Measurements from ENCODE around the gene GABPB2. TPM values are rescaled to one million over a fixed set of nuclear protein-coding genes. Genes with fewer than 3 reads are reported as not detected.
"Not testable (repeated sequence)": the region's sequence is repeated elsewhere in the genome, so short reads cannot be mapped to it uniquely, and the experiment has no call there.

GABPB2 gene
- polyA plus RNA-seq, 3 donors from 2014 or later = 5.1 to 14.2 (median 5.7) TPM

GRCh38 chr1:151065089-151065645 is 5.4 kb upstream of the GABPB2 start:
- Mint-ChIP-seq H3K9me3 (no peaks in the 10 kb centered on the region), H3K4me3 (no peak overlapping the region), H3K36me3 (peaks cover 0 to 4% (median 0%) of the 10 kb centered on the region in 3 donors), H3K4me1 (peaks cover 15 to 23% of the 10 kb centered on the region in 2 donors), H3K27me3 (ENCODE audit: low read depth in 3 of 3) (peaks cover 0 to 7% (median 0%) of the 10 kb centered on the region in 3 donors), H3K27ac (peak overlapping the region in 1 of 6 donors; percentile 17)
- DNase-seq = no peak

GRCh38 chr1:151067185-151067584 is 3.4 kb upstream of the GABPB2 start:
- peaks cover 21 to 23% of the 10 kb centered on the region in 2 donors for H3K4me1 Mint-ChIP-seq
- H3K27me3 Mint-ChIP-seq (ENCODE audit: low read depth in 3 of 3) = peaks cover 5 to 18% (median 11%) of the 10 kb centered on the region in 3 donors
- DNase-seq = no peak
- H3K27ac Mint-ChIP-seq = peak overlapping the region in 1 of 6 donors; percentile 36
- peaks cover 0 to 4% (median 0%) of the 10 kb centered on the region in 3 donors for H3K36me3 Mint-ChIP-seq
- H3K4me3 Mint-ChIP-seq = no peak overlapping the region
- H3K9me3 Mint-ChIP-seq = no peaks in the 10 kb centered on the region

GRCh38 chr1:151069103-151069486 is 1.5 kb upstream of the GABPB2 start:
- peaks cover 25 to 30% of the 10 kb centered on the region in 2 donors for H3K4me1 Mint-ChIP-seq
- H3K27ac Mint-ChIP-seq = peak overlapping the region; percentile 70 to 100 (median 93)
- H3K36me3 Mint-ChIP-seq = peaks cover 0 to 11% (median 2%) of the 10 kb centered on the region in 3 donors
- no peak for DNase-seq
- no peaks in the 10 kb centered on the region for H3K9me3 Mint-ChIP-seq
- peaks cover 5 to 18% (median 11%) of the 10 kb centered on the region in 3 donors for H3K27me3 Mint-ChIP-seq (ENCODE audit: low read depth in 3 of 3)
- peak overlapping the region; percentile 98 to 99 (median 99) for H3K4me3 Mint-ChIP-seq

- Mint-ChIP-seq H3K9me3 (no peaks in the 10 kb centered on the region), H3K27me3 (ENCODE audit: low read depth in 3 of 3) (peaks cover 5 to 18% (median 11%) of the 10 kb centered on the region in 3 donors), H3K36me3 (peaks cover 0 to 7% (median 2%) of the 10 kb centered on the region in 3 donors), H3K4me1 (peaks cover 25 to 30% of the 10 kb centered on the region in 2 donors), H3K4me3 (peak overlapping the region in 4 of 5 donors; percentile 98 to 99 (median 99)), H3K27ac (peak overlapping the region in 5 of 6 donors; percentile 37 to 100 (median 99))
- DNase-seq = no peak
These were observed 1.7 kb downstream of the GABPB2 start for GRCh38 chr1:151072224-151072623.

- no peak for DNase-seq
- no peaks in the 10 kb centered on the region for H3K27me3 Mint-ChIP-seq (ENCODE audit: low read depth in 3 of 3)
- no peaks in the 10 kb centered on the region for H3K36me3 Mint-ChIP-seq
- no peaks in the 10 kb centered on the region for H3K9me3 Mint-ChIP-seq
- no peaks in the 10 kb centered on the region for H3K4me1 Mint-ChIP-seq
- H3K27ac Mint-ChIP-seq = no peak overlapping the region
- no peak overlapping the region for H3K4me3 Mint-ChIP-seq
These were observed 15.5 kb downstream of the GABPB2 start for GRCh38 chr1:151085953-151086559.

- not testable (repeated sequence) for H3K27ac Mint-ChIP-seq; H3K27me3 Mint-ChIP-seq (ENCODE audit: low read depth in 3 of 3); H3K4me3 Mint-ChIP-seq; DNase-seq; H3K9me3 Mint-ChIP-seq; H3K4me1 Mint-ChIP-seq
- peaks cover 4 to 14% (median 4%) of the 10 kb centered on the region in 3 donors for H3K36me3 Mint-ChIP-seq
These were observed 26.9 kb downstream of the GABPB2 start for GRCh38 chr1:151097426-151097825.

- Mint-ChIP-seq H3K27ac (no peak overlapping the region), H3K36me3 (peaks cover 0 to 8% (median 4%) of the 10 kb centered on the region in 3 donors), H3K9me3 (no peaks in the 10 kb centered on the region), H3K27me3 (ENCODE audit: low read depth in 3 of 3) (no peaks in the 10 kb centered on the region), H3K4me3 (no peak overlapping the region), H3K4me1 (no peaks in the 10 kb centered on the region)
- DNase-seq = no peak
These were observed 27.6 kb downstream of the GABPB2 start for GRCh38 chr1:151098126-151098525.

- peaks cover 0 to 2% (median 0%) of the 10 kb centered on the region in 3 donors for H3K27me3 Mint-ChIP-seq (ENCODE audit: low read depth in 3 of 3)
- no peaks in the 10 kb centered on the region for H3K9me3 Mint-ChIP-seq
- no peak overlapping the region for H3K4me3 Mint-ChIP-seq
- H3K4me1 Mint-ChIP-seq = no peaks in the 10 kb centered on the region
- peaks cover 3 to 20% (median 11%) of the 10 kb centered on the region in 3 donors for H3K36me3 Mint-ChIP-seq
- DNase-seq = no peak
- peak overlapping the region in 1 of 6 donors; percentile 22 for H3K27ac Mint-ChIP-seq
These were observed 34.1 kb downstream of the GABPB2 start for GRCh38 chr1:151104630-151105029.

GRCh38 chr1:151106894-151107293 is 36.3 kb downstream of the GABPB2 start:
- H3K36me3 Mint-ChIP-seq = peaks cover 8 to 20% (median 11%) of the 10 kb centered on the region in 3 donors
- no peak for DNase-seq
- no peaks in the 10 kb centered on the region for H3K9me3 Mint-ChIP-seq
- H3K4me3 Mint-ChIP-seq = no peak overlapping the region
- H3K4me1 Mint-ChIP-seq = no peaks in the 10 kb centered on the region
- H3K27me3 Mint-ChIP-seq (ENCODE audit: low read depth in 3 of 3) = peaks cover 0 to 2% (median 0%) of the 10 kb centered on the region in 3 donors
- H3K27ac Mint-ChIP-seq = no peak overlapping the region

- H3K4me1 Mint-ChIP-seq = no peaks in the 10 kb centered on the region
- H3K27ac Mint-ChIP-seq = no peak overlapping the region
- H3K9me3 Mint-ChIP-seq = no peaks in the 10 kb centered on the region
- H3K4me3 Mint-ChIP-seq = no peak overlapping the region
- DNase-seq = no peak
- peaks cover 0 to 2% (median 0%) of the 10 kb centered on the region in 3 donors for H3K27me3 Mint-ChIP-seq (ENCODE audit: low read depth in 3 of 3)
- peaks cover 8 to 20% (median 11%) of the 10 kb centered on the region in 3 donors for H3K36me3 Mint-ChIP-seq
These were observed 37.8 kb downstream of the GABPB2 start for GRCh38 chr1:151108331-151108730.

GRCh38 chr1:151113877-151114276 is 43.3 kb downstream of the GABPB2 start:
- Mint-ChIP-seq H3K27me3 (ENCODE audit: low read depth in 3 of 3) (no peaks in the 10 kb centered on the region), H3K4me1 (no peaks in the 10 kb centered on the region), H3K9me3 (no peaks in the 10 kb centered on the region), H3K36me3 (peaks cover 13 to 18% (median 16%) of the 10 kb centered on the region in 3 donors), H3K4me3 (no peak overlapping the region), H3K27ac (no peak overlapping the region)
- no peak for DNase-seq

- Mint-ChIP-seq H3K27ac (no peak overlapping the region), H3K27me3 (ENCODE audit: low read depth in 3 of 3) (peaks cover 0 to 2% (median 0%) of the 10 kb centered on the region in 3 donors), H3K4me1 (no peaks in the 10 kb centered on the region), H3K36me3 (peaks cover 8 to 26% (median 18%) of the 10 kb centered on the region in 3 donors), H3K9me3 (no peaks in the 10 kb centered on the region), H3K4me3 (no peak overlapping the region)
- no peak for DNase-seq
These were observed 54.3 kb downstream of the GABPB2 start for GRCh38 chr1:151124763-151125403.

GRCh38 chr1:151128800-151129199 is 58.2 kb downstream of the GABPB2 start:
- Mint-ChIP-seq H3K27ac (no peak overlapping the region), H3K4me3 (no peak overlapping the region), H3K36me3 (peaks cover 4 to 11% (median 10%) of the 10 kb centered on the region in 3 donors), H3K27me3 (ENCODE audit: low read depth in 3 of 3) (peaks cover under 1 to 4% (median 4%) of the 10 kb centered on the region in 3 donors), H3K9me3 (no peaks in the 10 kb centered on the region), H3K4me1 (peaks cover 12 to 13% of the 10 kb centered on the region in 2 donors)
- DNase-seq = no peak
